Dendritic cell treated with granulocyte-macrophage colony-stimulating factor and Interleukin-4, amounts not matched to agents 40 ng/mL and 50 ng/mL, for 4 days (primary cell): ENCODE data around the gene POR.
"Not testable (repeated sequence)": the region's sequence is repeated elsewhere in the genome, so short reads cannot be mapped to it uniquely, and the experiment has no call there.

ENCODE experiments used
- H3K27ac Mint-ChIP-seq: one replicate; pipeline ENCODE4 v1.8.0; 2022; ENCODE audit warnings: mild to moderate bottlenecking, mixed read lengths
- H3K27me3 Mint-ChIP-seq: one replicate; pipeline ENCODE4 v1.8.0; 2022; ENCODE audit warnings: mild to moderate bottlenecking, mixed read lengths
- H3K36me3 Mint-ChIP-seq: one replicate; pipeline ENCODE4 v1.8.0; 2022; ENCODE audit warnings: low read depth, mixed read lengths
- H3K4me1 Mint-ChIP-seq: one replicate; pipeline ENCODE4 v1.8.0; 2022; ENCODE audit warnings: low read depth, mixed read lengths
- H3K4me3 Mint-ChIP-seq: one replicate; pipeline ENCODE4 v1.8.0; 2022; ENCODE audit warnings: mild to moderate bottlenecking, moderate library complexity, mixed read lengths
- H3K9me3 Mint-ChIP-seq: one replicate; pipeline ENCODE4 v1.8.0; 2022; ENCODE audit warnings: mixed read lengths
- intact Hi-C: fragments of 100-400 bp; cut with micrococcal nuclease; formaldehyde crosslinking; loops from one replicate; pipeline ENCODE4 v1.15.0; 2022

The POR gene

DNA sequence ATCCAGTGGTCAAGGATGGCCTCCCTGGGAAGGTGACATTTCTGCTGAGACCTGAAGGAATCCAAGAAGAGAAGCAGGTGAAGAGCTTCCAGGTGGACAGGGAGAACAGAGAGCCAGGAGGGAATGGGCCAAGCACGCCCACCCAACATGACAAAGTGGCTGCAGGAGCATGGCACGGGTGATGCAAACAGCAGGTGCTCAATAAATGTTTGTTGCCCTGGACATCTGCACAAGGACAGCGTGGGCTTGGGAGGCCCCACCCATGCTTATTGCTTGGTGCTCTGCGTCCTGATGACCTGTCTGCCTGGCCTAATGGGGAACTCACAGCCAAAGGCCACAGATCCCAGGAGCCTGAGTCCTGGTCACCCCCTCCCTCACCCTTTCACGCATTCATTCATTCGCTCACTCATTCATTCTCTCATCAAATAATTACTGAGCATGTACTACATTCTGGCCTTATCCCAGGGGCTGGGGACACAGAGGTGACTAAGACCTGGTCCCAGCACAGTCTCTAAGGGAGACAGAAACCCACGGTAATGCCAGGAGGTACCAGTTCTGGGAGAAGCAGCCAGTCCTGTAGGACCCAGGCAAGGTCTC is 23.0 kb upstream of the POR start:
- no peak overlapping the region for H3K4me3 Mint-ChIP-seq
- peaks cover 35% of the 10 kb centered on the region for H3K36me3 Mint-ChIP-seq
- peaks cover 27% of the 10 kb centered on the region for H3K4me1 Mint-ChIP-seq
- intact Hi-C loops: no loop called here
- no peaks in the 10 kb centered on the region for H3K9me3 Mint-ChIP-seq
- no peak overlapping the region for H3K27ac Mint-ChIP-seq
- H3K27me3 Mint-ChIP-seq: no peaks in the 10 kb centered on the region

- Mint-ChIP-seq H3K36me3 (peaks cover 28% of the 10 kb centered on the region), H3K4me1 (peaks cover 24% of the 10 kb centered on the region), H3K9me3 (no peaks in the 10 kb centered on the region), H3K27ac (no peak overlapping the region), H3K4me3 (no peak overlapping the region), H3K27me3 (no peaks in the 10 kb centered on the region)
- intact Hi-C loops: no loop called here
These were observed 22.2 kb upstream of the POR start for GRCh38 chr7:75892634-75893272.

- no peaks in the 10 kb centered on the region for H3K4me1 Mint-ChIP-seq
- H3K4me3 Mint-ChIP-seq: no peak overlapping the region
- H3K27me3 Mint-ChIP-seq: peaks cover 2% of the 10 kb centered on the region
- H3K36me3 Mint-ChIP-seq: peaks cover under 1% of the 10 kb centered on the region
- intact Hi-C loops: no loop called here
- H3K9me3 Mint-ChIP-seq: no peaks in the 10 kb centered on the region
- no peak overlapping the region for H3K27ac Mint-ChIP-seq
These were observed 18.1 kb upstream of the POR start for GRCh38 chr7:75896803-75897327.

DNA sequence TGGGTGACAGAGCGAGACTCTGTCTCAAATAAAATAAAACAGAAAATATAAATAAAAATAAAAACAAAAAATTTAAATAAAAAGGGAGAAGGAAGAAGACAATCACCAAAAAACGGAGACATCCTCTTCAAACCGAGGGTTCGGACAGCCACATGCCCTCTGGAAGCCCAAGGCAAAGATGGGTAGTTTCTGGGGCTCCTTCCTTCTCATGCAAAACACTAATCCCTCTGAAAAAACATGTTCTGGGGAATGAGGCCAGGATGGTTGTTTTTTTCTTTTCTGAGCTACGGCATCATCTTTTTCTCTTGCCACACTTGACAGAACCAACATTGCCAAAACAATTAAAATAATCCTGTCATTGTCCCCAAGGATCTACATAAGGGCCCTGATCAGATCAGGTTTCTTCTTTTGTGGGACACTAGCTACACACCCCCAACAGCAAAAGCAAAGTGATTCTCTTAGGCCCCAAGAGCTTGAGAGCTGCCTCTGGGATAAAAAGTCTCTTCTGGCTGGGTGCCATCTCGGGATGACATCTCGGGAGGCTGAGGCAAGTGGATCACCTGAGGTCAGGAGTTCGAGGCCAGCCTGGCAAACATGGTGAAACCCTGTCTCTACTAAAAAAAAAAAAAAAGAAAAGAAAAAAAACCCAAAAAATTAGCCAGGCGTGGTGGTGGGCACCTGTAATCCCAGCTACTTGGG is 14.2 kb upstream of the POR start:
- peaks cover 20% of the 10 kb centered on the region for H3K4me1 Mint-ChIP-seq
- no peaks in the 10 kb centered on the region for H3K9me3 Mint-ChIP-seq
- intact Hi-C loops: no loop called here
- peaks cover 2% of the 10 kb centered on the region for H3K27me3 Mint-ChIP-seq
- H3K4me3 Mint-ChIP-seq: no peak overlapping the region
- no peak overlapping the region for H3K27ac Mint-ChIP-seq
- H3K36me3 Mint-ChIP-seq: no peaks in the 10 kb centered on the region

- Mint-ChIP-seq H3K36me3 (no peaks in the 10 kb centered on the region), H3K9me3 (no peaks in the 10 kb centered on the region), H3K27ac (peak overlapping the region; percentile 75), H3K4me1 (peaks cover 47% of the 10 kb centered on the region), H3K4me3 (no peak overlapping the region), H3K27me3 (peaks cover 2% of the 10 kb centered on the region)
- intact Hi-C loops: no loop called here
These were observed 9.0 kb upstream of the POR start for GRCh38 chr7:75905785-75906604.

DNA sequence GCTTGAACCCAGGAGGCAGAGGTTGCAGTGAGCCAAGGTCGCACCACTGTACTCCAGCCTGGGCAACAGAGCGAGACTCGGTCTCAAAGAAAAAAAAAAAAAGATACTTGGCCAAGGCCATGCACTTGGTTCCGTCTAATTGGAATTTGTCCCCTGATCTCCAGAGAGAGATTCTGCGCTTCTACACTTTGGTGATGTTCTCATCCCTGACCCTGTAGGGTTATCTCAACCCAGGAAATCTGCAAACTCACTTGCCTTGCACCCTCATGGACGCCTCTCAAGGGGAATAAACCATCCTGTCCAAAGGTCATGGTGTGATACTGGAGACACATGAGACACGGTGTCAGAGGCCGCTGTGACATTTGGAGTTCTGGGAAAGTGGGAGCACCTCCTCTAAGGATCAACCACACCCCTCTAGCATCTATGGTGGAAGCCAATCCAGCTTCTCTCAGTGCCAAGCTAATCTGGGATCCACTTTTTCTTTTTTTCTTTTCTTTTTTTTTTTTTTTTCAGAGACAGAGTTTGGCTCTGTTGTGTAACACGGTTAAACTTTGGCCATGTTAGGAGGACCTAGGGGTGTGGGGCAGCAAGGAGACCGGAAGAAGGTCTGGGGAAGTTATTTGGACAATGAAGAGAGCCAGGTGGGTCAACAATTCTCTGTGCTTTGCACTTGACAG is 7.8 kb upstream of the POR start:
- no peaks in the 10 kb centered on the region for H3K27me3 Mint-ChIP-seq
- H3K27ac Mint-ChIP-seq: peak overlapping the region; percentile 13
- H3K36me3 Mint-ChIP-seq: no peaks in the 10 kb centered on the region
- intact Hi-C loops: no loop called here
- H3K4me3 Mint-ChIP-seq: no peak overlapping the region
- no peaks in the 10 kb centered on the region for H3K9me3 Mint-ChIP-seq
- H3K4me1 Mint-ChIP-seq: peaks cover 49% of the 10 kb centered on the region

GRCh38 chr7:75907668-75908039 is 7.3 kb upstream of the POR start:
- intact Hi-C loops, H3K27me3 Mint-ChIP-seq, H3K9me3 Mint-ChIP-seq, H3K4me3 Mint-ChIP-seq, H3K27ac Mint-ChIP-seq, H3K36me3 Mint-ChIP-seq: not testable (repeated sequence)
- peaks cover 49% of the 10 kb centered on the region for H3K4me1 Mint-ChIP-seq

DNA sequence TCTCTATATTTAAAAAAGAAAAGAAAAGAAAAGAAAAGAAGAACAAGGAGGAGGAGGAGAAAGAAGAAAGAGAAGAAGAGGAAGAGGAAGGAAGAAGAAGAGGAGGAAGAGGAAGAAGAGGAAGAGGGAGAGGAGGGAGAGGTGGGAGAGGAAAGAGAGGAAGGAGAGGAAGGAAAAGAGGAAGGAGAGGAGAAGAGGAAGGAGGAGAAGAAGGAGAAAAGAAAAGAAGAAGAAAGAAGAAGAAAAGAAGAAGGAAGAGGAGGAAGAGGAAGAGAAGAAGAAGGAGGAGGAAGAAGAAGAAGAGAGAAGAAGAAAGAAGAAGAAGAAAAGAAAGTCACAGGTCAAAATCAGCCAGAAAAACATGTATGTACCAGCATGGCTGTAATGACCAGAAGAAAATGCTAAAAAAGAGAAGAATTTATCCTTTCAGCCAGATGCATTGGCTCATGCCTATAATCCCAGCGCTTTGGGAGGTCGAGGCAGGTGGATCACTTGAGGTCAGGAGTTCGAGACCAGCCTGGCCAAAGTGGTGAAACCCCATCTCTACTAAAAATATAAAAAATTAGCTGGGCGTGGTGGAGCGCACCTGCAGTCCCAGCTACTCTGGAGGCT is 5.3 kb upstream of the POR start:
- Mint-ChIP-seq H3K4me3 (no peak overlapping the region), H3K27me3 (no peaks in the 10 kb centered on the region), H3K9me3 (no peaks in the 10 kb centered on the region), H3K36me3 (no peaks in the 10 kb centered on the region), H3K4me1 (peaks cover 52% of the 10 kb centered on the region), H3K27ac (no peak overlapping the region)
- intact Hi-C loops: no loop called here

GRCh38 chr7:75911186-75911585 is 3.8 kb upstream of the POR start:
- Mint-ChIP-seq H3K4me1 (peaks cover 44% of the 10 kb centered on the region), H3K27ac (peak overlapping the region; percentile 45)
- H3K9me3 Mint-ChIP-seq, H3K4me3 Mint-ChIP-seq, H3K27me3 Mint-ChIP-seq, H3K36me3 Mint-ChIP-seq, intact Hi-C loops: not testable (repeated sequence)

DNA sequence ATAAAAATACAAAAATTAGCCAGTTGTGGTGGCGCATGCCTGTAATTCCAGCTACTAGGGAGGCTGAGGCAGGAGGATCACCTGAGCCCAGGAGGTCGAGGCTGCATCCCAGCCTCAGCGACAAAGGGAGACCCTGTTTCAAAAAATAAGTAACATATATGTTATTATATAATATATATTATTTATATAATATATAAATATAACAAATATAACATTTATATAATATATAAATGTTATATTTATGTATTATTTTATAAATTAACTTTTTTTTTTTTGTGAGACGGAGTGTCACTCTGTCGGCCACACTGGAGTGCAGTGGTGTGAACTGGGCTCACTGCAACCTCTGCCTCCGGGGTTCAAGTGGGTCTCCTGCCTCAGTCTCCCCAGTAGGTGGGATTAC is 1.5 kb upstream of the POR start:
- H3K27me3 Mint-ChIP-seq: no peaks in the 10 kb centered on the region
- H3K9me3 Mint-ChIP-seq: no peaks in the 10 kb centered on the region
- no peak overlapping the region for H3K27ac Mint-ChIP-seq
- peaks cover 47% of the 10 kb centered on the region for H3K4me1 Mint-ChIP-seq
- intact Hi-C loops: no loop called here
- H3K4me3 Mint-ChIP-seq: no peak overlapping the region
- peaks cover 10% of the 10 kb centered on the region for H3K36me3 Mint-ChIP-seq

DNA sequence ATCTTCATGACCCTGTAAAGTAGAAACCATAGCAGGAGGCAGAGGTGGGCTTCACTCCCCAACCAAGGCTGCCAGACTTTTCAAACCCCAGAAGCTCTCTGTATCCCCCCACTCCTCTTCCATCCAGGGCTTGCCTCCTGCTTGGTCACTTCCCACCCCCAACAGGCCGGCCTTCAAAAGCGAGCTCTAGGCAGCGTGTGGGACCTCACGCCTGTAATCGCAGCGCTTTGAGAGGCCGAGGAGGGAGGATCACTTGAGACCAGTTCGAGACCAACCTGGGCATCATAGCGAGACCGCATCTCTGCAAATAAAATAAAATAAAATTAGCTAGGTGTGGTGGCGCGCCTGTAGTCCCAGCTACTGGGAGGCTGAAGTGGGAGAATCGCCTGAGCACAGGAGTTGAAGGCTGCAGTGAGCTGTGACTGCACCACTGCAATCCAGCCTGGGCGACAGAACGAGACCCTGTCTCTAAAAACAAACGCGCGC is 743 bp upstream of the POR start:
- Mint-ChIP-seq H3K36me3 (peaks cover 16% of the 10 kb centered on the region), H3K4me3 (peak overlapping the region; percentile 93), H3K27ac (peak overlapping the region; percentile 92), H3K27me3 (no peaks in the 10 kb centered on the region), H3K9me3 (no peaks in the 10 kb centered on the region), H3K4me1 (peaks cover 55% of the 10 kb centered on the region)
- intact Hi-C loops: no loop called here

DNA sequence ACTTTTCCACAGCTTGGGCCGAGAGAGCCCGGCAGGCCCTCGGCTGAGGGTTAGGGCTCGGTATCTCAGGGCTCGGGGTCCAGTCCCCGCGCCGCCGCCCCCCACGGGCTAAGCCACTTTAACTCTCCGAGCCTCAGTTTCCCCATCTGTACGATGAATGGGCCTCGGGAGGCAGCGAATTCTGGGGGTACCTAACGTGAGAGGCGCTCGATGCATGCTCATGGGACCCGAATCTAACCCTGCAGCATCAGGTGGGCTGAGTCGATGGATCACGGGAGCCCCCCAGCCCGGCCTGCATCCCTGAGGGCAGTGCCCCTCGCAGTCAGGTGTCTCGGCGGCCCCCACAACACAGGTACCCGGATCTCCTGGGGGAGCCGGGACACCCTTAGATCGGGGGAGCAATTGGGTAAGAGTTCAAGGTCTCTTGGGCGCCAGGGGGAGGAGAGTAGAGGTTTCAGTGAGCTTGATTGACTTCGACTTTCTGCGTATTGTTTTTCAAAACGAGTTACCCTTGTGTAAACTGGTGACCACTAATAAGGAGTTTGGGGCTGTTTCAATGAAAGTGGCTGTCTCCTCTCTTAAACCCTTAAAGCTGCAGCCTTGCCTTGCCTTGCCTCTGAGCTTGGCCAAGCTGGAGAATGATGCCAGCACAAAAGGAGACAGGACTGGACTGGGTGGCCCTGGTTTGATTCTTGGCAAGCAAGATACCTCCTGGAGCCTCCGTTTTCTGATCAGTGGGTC is 631 bp downstream of the POR start:
- intact Hi-C loops: loop anchor here (5.0 kb wide), 2 partner anchors 37 to 38 kb away; partner anchors contain the start of gene RHBDD2

More for the DNA sequence above, 631 bp downstream of the POR start:
- Mint-ChIP-seq H3K4me3 (peak overlapping the region; percentile 93), H3K27me3 (no peaks in the 10 kb centered on the region), H3K27ac (peak overlapping the region; percentile 92), H3K36me3 (peaks cover 18% of the 10 kb centered on the region), H3K9me3 (no peaks in the 10 kb centered on the region), H3K4me1 (peaks cover 58% of the 10 kb centered on the region)
